ENCODE data around the gene RNF213. TPM values are rescaled to one million over a fixed set of nuclear protein-coding genes. Genes with fewer than 3 reads are reported as not detected.

Gene RNF213
- total and polyA plus RNA-seq, 10 of the 15 experiments (the other 5 are each of a cell fraction or from before 2014, with no cell fraction given), result 18.6 to 145 (median 65.8) TPM

GRCh38 chr17:80416260-80416939, 155.7 kb downstream of the RNF213 start:
- Histone ChIP-seq H3K9ac (ENCODE audit: control insufficient read depth, insufficient read depth, low read length) (no peak overlapping the region), H3K4me3 (peak overlapping the region; percentile 93; the same call in 1 of the 2 replicates), H3K27ac (ENCODE audit: control insufficient read depth, insufficient read depth) (no peak overlapping the region), H3K4me2 (ENCODE audit: control insufficient read depth, insufficient read depth) (peak overlapping the region; percentile 99; the same call in 1 of the 2 replicates), H3K79me2 (ENCODE audit: control insufficient read depth, insufficient read depth, low read length) (peaks cover 5% of the 10 kb centered on the region), H4K20me1 (ENCODE audit: control insufficient read depth, insufficient read depth) (no peaks in the 10 kb centered on the region; the same call in 1 of the 2 replicates), H2AFZ (ENCODE audit: control insufficient read depth, low read depth, low read length) (no peak overlapping the region), H3K9me3 (replicated peaks; ENCODE audit: control insufficient read depth, insufficient read depth, low read length) (no peaks in the 10 kb centered on the region), H3K36me3 (ENCODE audit: control insufficient read depth in 2 of 2, insufficient read depth in 2 of 2, low read length in 1 of 2) (no peaks in the 10 kb centered on the region; a peak in 1 of 4 replicates), H3K27me3 (replicated peaks in 1 of 2; ENCODE audit: control insufficient read depth in 2 of 2, insufficient read depth in 2 of 2, low read length in 1 of 2) (no peaks in the 10 kb centered on the region), H3K4me1 (ENCODE audit: control insufficient read depth, insufficient read depth, low read length) (no peaks in the 10 kb centered on the region)
- no peak for DNase-seq (ENCODE audit: low read depth, low spot score)
- CTCF ChIA-PET, result no interaction called here
- FAIRE-seq, result no peak
- in situ Hi-C loops (cut with MboI), result no loop called here
- RAD21 ChIA-PET (ENCODE audit: unreplicated experiment), result interaction anchor here (0.6 kb wide), 1 partner anchor 21 kb away, joined by 3 read pairs; no protein-coding TSS in a partner anchor
- ATAC-seq, result no peak
- intact Hi-C loops (cut with micrococcal nuclease; ENCODE audit: unreplicated experiment), result no loop called here
- POLR2A ChIA-PET, result interaction anchor here (0.6 to 1.2 kb wide), 3 partner anchors 38 to 893 kb away, joined by 3 to 5 read pairs (median 3); no protein-coding TSS in a partner anchor
- 74% methylated on average over 7 of the region's 7 CpGs for WGBS (ENCODE audit: insufficient coverage, insufficient replicate concordance, low lambda C conversion rate, missing lambda C conversion rate)
- SMC1A ChIA-PET (ENCODE audit: uncharacterized antibody, unreplicated experiment), result interaction anchor here (1.7 kb wide), 1 partner anchor 38 kb away, joined by 3 read pairs; no protein-coding TSS in a partner anchor
- no TSS peak for BruUV-seq (replicated peaks)
- TF ChIP-seq JUNB (IDR thresholded peaks at IDR 0.05) (no peak), ZNF274 (IDR thresholded peaks at IDR 0.05; ENCODE audit: insufficient read depth, insufficient read length) (no peak), ESRRA (IDR thresholded peaks at IDR 0.05; ENCODE audit: low read length) (no peak), MYB (IDR thresholded peaks at IDR 0.05; ENCODE audit: borderline replicate concordance, low read depth, low read length) (no peak), NFYA (IDR thresholded peaks at IDR 0.05; ENCODE audit: borderline replicate concordance, low read depth, low read length) (no peak), ZNF592 (IDR thresholded peaks at IDR 0.05) (no peak), FOXM1 (IDR thresholded peaks at IDR 0.05; ENCODE audit: low read depth, low read length) (no peak), ZBTB40 (IDR thresholded peaks at IDR 0.05; ENCODE audit: borderline replicate concordance) (no peak), LARP7 (IDR thresholded peaks at IDR 0.05) (no peak), PKNOX1 (IDR thresholded peaks at IDR 0.05) (no peak), NBN (IDR thresholded peaks at IDR 0.05) (no peak)

All from GM12878 (cell line).